HG02678 (cell line): ENCODE results near the gene TNN.
A peak's percentile ranks its signal among the peaks of the same experiment; 100 is the strongest.

ENCODE experiments used
- ATAC-seq: cut with Tn5 transposase; IDR thresholded peaks from one replicate; pipeline ENCODE4 v1.9.1; 2021; ENCODE audit warnings: mild to moderate bottlenecking, moderate library complexity; ENCODE audit not compliant: unreplicated experiment

Gene TNN

DNA sequence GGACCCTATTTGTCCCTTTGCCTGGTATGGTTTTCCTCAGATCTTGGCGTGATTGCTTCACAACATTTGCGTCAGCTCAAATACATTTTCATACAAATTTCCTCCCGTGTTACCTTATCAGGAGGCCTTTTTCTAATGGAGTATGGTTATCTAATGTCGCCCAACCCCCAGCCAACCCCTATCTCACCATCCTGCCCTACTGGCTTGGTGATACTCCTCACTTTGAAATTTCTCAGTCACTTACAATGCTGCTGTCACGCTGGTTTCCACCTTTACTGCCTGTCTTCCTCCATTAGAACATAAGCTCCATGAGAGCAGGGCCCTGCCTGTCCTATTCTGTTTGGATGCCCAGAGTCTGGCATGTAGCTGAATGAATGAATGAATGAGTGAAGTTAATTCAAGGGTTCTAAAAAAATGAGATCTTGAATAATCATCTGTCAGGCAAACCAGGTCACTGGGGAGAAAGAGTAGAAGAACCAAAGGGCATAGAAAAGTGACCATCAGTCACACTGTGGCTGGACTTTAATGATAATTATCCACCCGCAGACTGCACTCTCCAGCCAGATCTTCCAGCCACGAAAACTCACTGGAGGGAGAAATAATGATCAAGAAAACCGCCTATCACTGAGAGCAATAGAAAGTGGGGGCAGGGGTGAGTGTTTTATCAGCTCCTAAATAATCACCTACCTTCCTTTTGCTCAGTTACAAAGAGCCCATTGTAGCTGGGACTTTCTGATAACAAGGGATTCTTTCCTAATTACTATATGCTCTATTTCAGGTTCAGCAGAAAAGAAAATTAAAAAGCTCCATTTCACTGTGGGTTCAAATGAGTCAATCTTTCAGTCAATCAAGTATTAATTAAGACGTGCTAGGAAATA, 103.6 kb downstream of the TNN start:
- no peak for ATAC-seq

DNA sequence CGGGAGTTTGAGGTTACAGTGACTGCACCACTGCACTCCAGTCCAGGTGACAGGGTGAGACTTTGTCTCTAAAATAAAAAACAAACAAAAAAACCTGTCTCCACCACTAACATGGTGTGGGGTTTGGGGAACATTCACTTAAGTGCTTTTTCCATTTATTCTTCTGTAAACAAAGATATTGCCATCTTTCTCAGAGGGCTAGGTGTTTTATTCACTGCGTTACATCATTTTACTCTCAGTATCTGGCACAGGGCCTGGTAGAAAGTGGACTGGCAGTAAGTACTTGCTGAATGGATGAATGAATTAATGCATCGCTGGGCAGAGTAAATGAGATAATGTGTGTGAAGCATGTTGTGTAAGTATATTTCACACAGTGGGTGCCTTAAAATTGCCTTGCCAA, 104.9 kb downstream of the TNN start:
- ATAC-seq = no peak

- ATAC-seq = no peak
These were observed 105.9 kb downstream of the TNN start for GRCh38 chr1:175173531-175173930.

DNA sequence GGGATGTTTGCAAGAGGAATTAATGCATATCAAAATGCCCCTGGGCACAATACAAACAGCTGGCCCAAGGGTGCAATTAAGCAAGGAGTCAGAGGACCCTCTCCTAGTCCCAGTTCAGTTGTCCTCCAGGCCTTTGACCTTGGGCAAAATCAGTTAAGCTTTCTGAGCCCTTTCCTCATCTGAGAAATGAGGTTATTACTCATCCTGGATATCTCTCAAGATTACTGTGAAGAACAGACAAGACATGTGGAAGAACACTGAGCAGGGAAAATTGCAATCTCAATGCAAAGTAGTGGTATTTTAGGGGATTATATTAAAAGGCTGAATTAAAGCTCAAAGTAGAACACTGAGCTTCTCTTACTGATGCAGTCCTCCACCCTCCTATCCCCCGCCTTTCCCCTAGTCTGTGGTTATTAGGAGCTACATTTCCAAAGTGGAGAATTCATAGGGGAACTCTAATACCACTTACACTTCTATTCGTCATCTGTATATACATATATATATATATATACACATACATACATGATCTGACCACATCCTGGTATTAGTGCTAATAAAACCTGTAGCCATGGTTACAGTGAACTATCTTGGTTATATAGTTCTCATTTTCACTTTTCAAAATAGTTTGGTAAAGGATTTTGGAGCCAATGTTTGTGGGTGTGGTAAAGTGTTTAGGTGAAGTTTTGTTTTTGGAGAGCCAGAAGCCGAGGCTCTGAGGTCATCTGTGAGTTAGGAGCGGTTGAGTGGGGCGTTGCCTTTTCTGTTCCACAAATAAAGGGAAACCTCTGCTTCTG, 106.9 kb downstream of the TNN start:
- peak; percentile 77 for ATAC-seq

DNA sequence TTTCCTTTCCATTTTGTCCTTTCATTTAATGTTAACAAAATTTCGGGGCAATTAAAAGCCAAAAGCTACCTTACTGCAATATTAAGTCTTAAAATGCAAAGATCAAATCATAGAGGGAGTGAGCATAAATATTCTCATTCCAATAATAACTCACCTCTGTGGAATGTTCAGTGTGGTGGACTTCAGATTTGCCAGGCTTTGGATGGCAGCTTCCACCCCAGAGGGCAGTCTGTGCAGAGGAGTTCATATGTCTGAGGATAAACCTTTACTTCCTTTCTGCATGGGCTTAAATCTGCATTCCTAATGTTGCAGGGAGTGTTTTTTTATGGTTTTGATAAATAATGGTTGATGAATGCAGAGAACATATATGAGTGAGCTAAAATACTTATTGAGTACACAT, 108.6 kb downstream of the TNN start:
- no peak for ATAC-seq

DNA sequence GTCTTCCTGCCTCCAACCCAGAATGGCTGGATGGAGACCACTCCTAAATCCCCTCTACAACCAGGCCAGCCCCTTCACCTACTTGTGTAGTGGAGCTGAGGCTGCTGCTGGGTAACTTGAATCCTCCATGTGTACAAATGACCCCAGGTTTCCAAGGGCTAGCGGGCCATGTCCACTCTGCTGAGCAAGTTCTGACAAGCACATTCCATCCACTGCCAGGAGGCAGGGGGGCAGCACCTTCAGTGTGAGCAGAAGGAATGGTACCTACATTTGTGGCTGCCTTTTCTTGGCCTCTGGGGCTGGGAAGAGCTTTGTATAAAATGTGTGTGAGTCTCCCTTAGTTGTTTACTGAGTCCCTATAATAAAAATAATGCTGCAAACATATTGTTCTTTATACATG, 110.4 kb downstream of the TNN start:
- ATAC-seq = no peak

GRCh38 chr1:175178456-175178855, 110.8 kb downstream of the TNN start:
- no peak for ATAC-seq

- no peak for ATAC-seq
These were observed 112.4 kb downstream of the TNN start for GRCh38 chr1:175179837-175180590.

DNA sequence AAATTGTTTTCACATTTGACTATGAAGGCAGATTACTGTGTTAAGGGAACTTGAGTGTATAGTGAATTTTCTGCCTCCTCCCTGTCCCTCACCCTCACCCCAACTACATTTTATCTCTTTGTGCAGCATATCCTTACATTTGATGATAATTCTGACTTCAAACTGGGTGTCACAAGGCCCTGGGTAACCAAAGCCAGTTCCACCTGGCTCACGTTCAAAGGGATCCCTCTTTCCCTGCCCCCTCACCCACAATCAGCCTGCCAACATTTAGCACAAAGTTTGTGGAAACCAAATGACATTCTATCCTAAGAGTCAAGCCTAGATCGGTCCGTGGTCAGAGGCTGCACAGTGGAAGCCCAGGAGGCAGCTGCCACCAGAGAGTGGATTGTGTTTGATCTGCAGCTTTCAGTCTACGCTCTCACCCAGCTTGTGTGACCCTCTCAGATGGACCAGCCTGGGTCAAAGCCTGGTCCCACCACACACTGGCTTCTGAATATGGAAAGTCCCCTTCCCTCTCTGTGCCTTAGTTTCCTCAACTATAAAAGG, 114.6 kb downstream of the TNN start:
- ATAC-seq = no peak

- no peak for ATAC-seq
These were observed 116.0 kb downstream of the TNN start for GRCh38 chr1:175183586-175183985.

- no peak for ATAC-seq
These were observed 118.3 kb downstream of the TNN start for GRCh38 chr1:175185903-175186302.

GRCh38 chr1:175186433-175187160, 119.0 kb downstream of the TNN start:
- no peak for ATAC-seq

GRCh38 chr1:175188936-175189335, 121.3 kb downstream of the TNN start:
- ATAC-seq = peak; percentile 60

- no peak for ATAC-seq
These were observed 124.0 kb downstream of the TNN start for GRCh38 chr1:175191659-175192058.

DNA sequence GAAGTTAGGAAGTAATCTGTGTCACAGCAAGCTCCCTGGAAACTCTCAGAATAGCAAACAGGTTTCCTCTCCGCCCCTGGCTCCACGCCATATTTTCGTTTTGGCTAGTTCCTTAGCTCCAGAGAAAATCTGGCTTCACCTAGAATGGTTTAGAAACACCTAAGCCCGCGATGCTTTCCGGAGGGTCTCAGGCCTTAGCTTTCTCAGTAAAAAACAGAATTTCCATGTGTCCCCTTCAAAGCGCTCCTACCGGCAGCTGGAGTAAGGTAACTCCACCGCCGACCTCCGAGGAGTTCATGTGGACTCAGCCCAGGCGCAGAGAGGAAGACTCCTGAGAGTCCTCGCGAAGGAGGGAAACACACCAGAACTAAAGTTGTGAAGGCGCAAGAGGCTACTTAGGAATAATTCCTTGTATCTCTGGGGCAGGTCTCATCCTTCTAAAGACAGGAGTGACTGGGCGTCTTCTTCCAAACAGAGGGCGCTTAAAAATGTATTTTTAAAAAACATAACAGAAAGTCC, 124.5 kb downstream of the TNN start:
- ATAC-seq = no peak

DNA sequence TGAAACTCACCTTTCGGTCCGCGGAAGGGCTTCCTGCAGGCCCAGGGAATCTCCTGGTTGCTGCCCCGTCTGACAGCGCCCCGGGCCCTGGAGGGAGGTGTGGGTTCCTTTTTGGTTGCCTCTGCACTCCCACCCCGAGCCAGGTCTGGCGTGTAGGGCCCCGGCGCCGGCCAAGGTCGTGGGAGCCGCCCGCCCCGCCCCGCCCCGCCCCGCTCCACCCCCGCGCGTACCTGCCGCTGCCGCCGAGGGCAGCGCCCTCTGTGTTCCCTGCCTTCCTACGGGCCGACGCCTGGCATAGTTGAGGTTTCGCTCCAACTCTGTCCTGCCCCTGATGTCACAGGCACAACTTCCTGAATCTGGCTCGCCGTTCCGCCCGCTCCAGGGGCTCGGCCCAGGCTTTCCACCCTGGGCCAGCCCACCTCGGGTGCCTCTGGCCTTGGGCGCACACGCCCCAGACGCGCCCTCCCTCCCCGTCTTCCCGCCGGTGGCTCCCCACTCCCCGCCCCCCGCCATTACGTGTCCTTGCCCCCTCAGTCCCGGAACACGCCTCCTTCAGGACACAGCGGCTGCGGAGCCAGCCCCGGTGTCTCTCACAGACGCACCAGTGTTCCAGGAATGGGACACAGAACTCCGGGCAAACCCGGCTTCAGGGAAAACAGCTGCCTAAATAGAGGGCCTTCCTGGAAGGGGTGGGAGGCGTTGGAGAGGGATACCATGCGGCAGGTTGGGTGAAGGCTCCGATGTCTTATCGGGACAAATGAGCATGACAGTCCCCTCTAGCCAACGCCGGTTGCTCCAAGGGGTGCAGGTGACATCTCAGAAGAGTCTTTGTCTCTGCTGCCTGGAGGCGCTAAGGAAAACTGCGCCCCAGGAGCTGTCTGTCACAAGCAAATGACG, 125.2 kb downstream of the TNN start, which contains the start of gene KIAA0040:
KIAA0040 (minus strand) TSS at position 147 of the 897 bp plus-strand sequence. CDS start 31,763 bp downstream, outside the sequence.
- ATAC-seq = peak; percentile 55

DNA sequence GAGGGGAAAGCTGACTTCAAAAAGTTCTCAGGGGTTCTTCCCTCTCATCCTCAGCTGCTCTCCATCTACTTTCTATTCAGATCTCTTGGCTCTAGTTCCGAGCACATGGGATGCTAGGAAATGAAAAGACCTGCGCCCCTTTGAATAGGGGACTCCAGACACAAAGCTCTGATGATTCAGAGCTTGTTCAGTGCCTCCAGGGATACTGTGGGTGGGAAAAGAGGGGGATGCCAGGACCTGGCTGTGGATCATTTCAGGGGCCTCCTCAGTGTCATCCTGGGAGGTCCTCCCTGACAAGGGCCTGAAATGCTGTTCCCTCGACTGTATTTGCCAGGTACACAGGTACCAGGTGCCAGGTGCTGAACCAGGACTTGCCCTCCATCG, 125.9 kb downstream of the TNN start:
- no peak for ATAC-seq

DNA sequence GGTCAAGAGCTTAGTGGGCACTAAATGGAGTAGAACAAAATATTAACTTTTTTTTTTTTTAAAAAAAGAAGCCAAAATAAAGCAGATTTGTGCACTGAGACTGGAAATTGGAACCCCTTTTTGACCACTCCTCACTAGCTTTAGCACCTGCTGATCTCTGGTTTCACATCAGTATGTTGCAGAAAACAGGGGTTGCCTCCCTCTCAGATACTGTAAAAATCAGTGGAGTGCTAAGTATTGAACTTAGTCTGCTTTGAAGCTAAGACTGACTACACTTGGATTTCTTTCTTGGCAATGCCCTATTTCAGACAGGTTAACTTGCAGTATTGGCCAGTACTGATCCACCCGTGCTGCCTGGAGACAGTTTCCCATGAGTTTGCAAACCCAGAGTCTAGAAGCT, 127.6 kb downstream of the TNN start:
- peak; percentile 30 for ATAC-seq

DNA sequence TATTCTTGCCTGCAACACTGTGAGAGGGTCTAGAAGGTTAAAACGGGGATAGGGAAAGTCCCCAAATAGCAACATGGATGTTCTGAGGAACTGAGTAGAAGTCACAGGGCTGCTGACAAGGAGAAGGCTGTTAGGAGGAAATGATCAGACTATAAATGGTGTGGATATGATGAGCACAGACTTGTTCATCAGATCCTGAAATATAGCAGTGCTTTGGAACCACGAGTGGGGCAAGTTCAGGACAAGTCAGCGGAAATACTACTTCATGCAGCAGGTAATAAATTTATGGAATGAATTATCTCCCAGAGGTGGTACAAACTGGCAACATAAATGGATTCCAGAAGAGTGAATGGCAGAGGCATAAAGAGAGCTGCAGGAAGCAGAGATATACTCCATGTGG, 128.2 kb downstream of the TNN start:
- ATAC-seq = no peak
